Measurements from ENCODE around the gene DBN1.
"Not testable (repeated sequence)": the region's sequence is repeated elsewhere in the genome, so short reads cannot be mapped to it uniquely, and the experiment has no call there.

DBN1 gene

GRCh38 chr5:177490992-177491391 is 17.6 kb upstream of the DBN1 start:
- DNase-seq = no peak

GRCh38 chr5:177490311-177490991 is 17.0 kb upstream of the DBN1 start:
- DNase-seq = no peak

- DNase-seq = no peak
Observed at GRCh38 chr5:177489119-177489716, 15.8 kb upstream of the DBN1 start.

- DNase-seq = no peak
Observed at GRCh38 chr5:177487975-177488374, 14.5 kb upstream of the DBN1 start.

GRCh38 chr5:177487144-177487543 is 13.7 kb upstream of the DBN1 start:
- DNase-seq = no peak

- no peak for DNase-seq
Observed at GRCh38 chr5:177486256-177486655, 12.8 kb upstream of the DBN1 start.

- DNase-seq = not testable (repeated sequence)
Observed at GRCh38 chr5:177485753-177486152, 12.3 kb upstream of the DBN1 start.

GRCh38 chr5:177484902-177485549 is 11.6 kb upstream of the DBN1 start:
- no peak for DNase-seq

GRCh38 chr5:177483994-177484901 is 10.8 kb upstream of the DBN1 start:
- DNase-seq = no peak

- DNase-seq = no peak
Observed at GRCh38 chr5:177483042-177483441, 9.6 kb upstream of the DBN1 start.

GRCh38 chr5:177482359-177482795 is 8.9 kb upstream of the DBN1 start:
- DNase-seq = no peak

GRCh38 chr5:177479774-177480173 is 6.3 kb upstream of the DBN1 start:
- DNase-seq = no peak

GRCh38 chr5:177478711-177479646 is 5.5 kb upstream of the DBN1 start:
- no peak for DNase-seq

GRCh38 chr5:177477701-177478477 is 4.5 kb upstream of the DBN1 start:
- no peak for DNase-seq

GRCh38 chr5:177476531-177477233 is 3.2 kb upstream of the DBN1 start:
- DNase-seq = no peak

GRCh38 chr5:177475563-177476427 is 2.4 kb upstream of the DBN1 start:
- no peak for DNase-seq

GRCh38 chr5:177474846-177475562 is 1.6 kb upstream of the DBN1 start:
- no peak for DNase-seq

- DNase-seq = no peak
Observed at GRCh38 chr5:177474002-177474476, 605 bp upstream of the DBN1 start.

Measured in activated CD4-positive, alpha-beta T cell treated with anti-CD3 and anti-CD28 coated beads, Interleukin-2, amount 50 U/mL, for 4 hours (primary cell).